Spinal cord (tissue), 10 donors: ENCODE results near the gene NEK6. TPM values are rescaled to one million over a fixed set of nuclear protein-coding genes. Genes with fewer than 3 reads are reported as not detected.

Source experiments
- DNase-seq, 6 donors: peaks; one replicate each; pipeline versions ENCODE4 v3.0.0 to v3.0.0-alpha.2; 2013 to 2015; ENCODE audit warnings: low spot score in 6 of 6, low read depth in 4 of 6
- H3K27ac ChIP-seq: one replicate; pipeline ENCODE4 v1.5.1; 2013; ENCODE audit warnings: low read depth, low read length, control low read depth
- H3K27me3 ChIP-seq: one replicate; pipeline ENCODE4 v1.6.1; 2013; ENCODE audit warnings: low read length; ENCODE audit not compliant: control insufficient read depth, insufficient read depth
- H3K36me3 ChIP-seq: one replicate; pipeline ENCODE4 v1.6.1; 2013; ENCODE audit warnings: low read length; ENCODE audit not compliant: control insufficient read depth, insufficient read depth
- H3K4me1 ChIP-seq: one replicate; pipeline ENCODE4 v1.6.1; 2013; ENCODE audit warnings: low read length; ENCODE audit not compliant: control insufficient read depth, insufficient read depth
- H3K4me3 ChIP-seq: one replicate; pipeline ENCODE4 v1.5.1; 2013; ENCODE audit warnings: low read depth, low read length, control low read depth
- H3K9me3 ChIP-seq: one replicate; pipeline ENCODE4 v1.6.1; 2013; ENCODE audit warnings: low read length; ENCODE audit not compliant: control insufficient read depth, insufficient read depth
- WGBS: methylation state at CpG from one replicate; pipeline ENCODE4 v1.1.5; 2013; ENCODE audit warnings: missing lambda C conversion rate; ENCODE audit not compliant: insufficient coverage; 5-methylcytosine and 5-hydroxymethylcytosine counted together
- polyA plus RNA-seq, 2 donors: library from polyadenylated mRNA; unstranded; fragments of 120-200 nt; gene quantifications; one replicate each; pipeline ENCODE4 v1.2.1, GENCODE V29; 2013; ENCODE audit not compliant: insufficient read length in 2 of 2
- total RNA-seq, 2 donors: library from RNA; depleted of rRNA in 1 of 2; stranded (reverse); fragments of 120-200 nt in 1 of 2; fragments of >200 nt in 1 of 2; gene quantifications; one replicate each; pipeline versions ENCODE4 v1.2.3 to v1.2.4, GENCODE V29; 2013 to 2014
- donor health status: healthy.

The NEK6 gene
- total and polyA plus RNA-seq, 4 donors = 26.1 to 39.0 (median 30.4) TPM

DNA sequence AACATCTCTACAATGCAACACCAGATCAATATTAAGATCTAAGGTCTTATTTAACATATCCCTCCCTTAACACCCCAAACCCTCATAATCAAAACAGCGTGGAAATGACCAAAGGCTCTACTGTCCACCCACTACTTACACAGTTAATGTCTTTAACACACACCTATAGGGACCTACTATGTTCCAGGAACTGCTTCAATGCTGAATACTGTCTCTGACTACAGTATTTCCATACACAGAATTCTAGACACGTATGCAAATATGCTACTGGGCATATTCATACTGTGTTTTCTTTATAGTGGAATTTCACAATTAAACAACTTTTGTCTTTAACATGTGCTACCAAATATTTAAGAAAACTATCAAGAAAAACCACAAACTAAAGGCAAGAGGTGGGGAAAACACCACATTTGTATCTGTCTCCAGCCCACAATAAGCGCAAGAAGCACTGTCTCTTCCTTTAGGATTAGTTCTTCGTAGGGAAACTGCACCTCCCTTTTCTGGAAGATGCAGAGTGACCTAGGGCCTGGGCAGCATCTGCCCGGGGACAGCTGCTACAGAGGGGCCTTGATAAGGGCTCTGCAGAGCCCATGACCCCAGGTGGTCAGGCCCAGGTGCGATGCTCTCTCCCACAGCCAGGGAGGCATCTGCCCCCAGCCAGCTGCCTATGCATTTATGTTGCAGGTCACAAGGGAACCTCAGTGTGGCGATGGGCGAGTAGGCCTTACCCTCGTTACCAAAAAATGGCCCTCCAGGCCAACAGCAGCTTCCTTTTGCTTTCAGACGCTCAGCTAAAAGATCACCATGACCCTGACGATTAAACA, 102.3 kb downstream of the NEK6 start:
- WGBS = 68% methylated on average over 9 of the region's 11 CpGs
- peaks cover 23% of the 10 kb centered on the region for H3K4me1 ChIP-seq
- H3K9me3 ChIP-seq = no peaks in the 10 kb centered on the region
- H3K4me3 ChIP-seq = no peak overlapping the region
- DNase-seq = no peak
- no peak overlapping the region for H3K27ac ChIP-seq
- H3K36me3 ChIP-seq = peaks cover 29% of the 10 kb centered on the region
- H3K27me3 ChIP-seq = no peaks in the 10 kb centered on the region

DNA sequence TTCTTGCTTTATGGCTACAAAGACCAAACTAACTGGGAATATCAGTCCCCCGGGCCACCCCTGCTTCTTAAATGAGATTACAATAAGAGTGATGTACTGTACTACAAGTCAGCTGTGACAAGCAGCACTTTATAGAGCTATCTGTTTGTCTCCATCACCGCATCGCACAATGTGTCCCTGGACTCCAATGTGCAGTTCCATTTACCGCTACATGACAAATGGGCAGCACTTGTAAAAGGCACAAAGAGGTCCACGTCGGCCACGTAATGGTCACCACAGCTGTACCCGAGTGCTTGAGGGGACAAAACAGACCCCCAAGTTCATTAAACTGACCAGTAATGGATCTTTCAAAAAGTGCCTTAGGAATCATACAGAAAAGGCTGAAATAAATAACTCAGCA, 103.4 kb downstream of the NEK6 start:
- Histone ChIP-seq H3K27me3 (no peaks in the 10 kb centered on the region), H3K36me3 (peaks cover 20% of the 10 kb centered on the region), H3K4me3 (no peak overlapping the region), H3K27ac (no peak overlapping the region), H3K9me3 (no peaks in the 10 kb centered on the region), H3K4me1 (peaks cover 13% of the 10 kb centered on the region)
- peak in 2 of 6 donors; percentile 23 to 86 for DNase-seq
- WGBS = 32% methylated on average over 7 of the region's 8 CpGs

DNA sequence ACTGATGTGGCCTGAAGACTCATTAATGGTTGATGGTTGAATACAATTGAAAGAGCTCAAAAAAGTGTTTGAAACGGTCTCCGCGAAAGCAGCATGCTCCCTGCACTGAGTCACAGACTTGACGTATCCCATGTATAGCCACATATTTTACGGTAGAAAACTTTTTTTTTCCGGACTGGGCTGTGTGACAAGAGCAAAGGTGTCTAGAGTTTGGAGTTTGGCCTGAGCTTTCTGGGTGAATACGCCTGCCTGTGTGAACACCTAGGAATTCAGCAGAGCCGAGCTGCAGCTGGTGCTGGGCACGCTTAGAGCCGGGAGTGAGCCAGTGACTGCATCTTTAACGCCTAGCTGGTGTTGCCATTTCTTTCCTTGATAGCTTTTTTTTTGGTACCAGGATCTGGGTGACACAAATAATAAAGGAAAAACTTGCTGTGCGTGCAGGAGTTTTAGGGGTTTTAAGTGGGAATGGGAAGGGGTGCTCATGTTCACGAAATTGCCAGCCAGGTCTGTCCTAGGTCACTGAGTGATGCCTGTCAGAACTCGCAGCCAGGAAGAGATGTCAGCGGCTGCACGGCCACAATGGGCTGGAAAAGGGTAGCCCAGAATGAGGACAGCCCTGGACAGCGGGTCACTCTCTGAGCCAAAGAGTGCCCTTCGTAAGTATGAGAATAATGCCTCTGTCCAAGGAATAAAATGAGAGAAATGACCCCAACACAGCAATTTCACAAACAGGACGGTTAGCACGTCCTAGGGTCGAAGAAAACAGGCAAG, 105.8 kb downstream of the NEK6 start:
- 82% methylated on average over 15 of the region's 21 CpGs for WGBS
- H3K9me3 ChIP-seq = no peaks in the 10 kb centered on the region
- peaks cover 7% of the 10 kb centered on the region for H3K36me3 ChIP-seq
- peaks cover 12% of the 10 kb centered on the region for H3K4me1 ChIP-seq
- H3K27me3 ChIP-seq = no peaks in the 10 kb centered on the region
- no peak overlapping the region for H3K4me3 ChIP-seq
- DNase-seq = no peak
- no peak overlapping the region for H3K27ac ChIP-seq

DNA sequence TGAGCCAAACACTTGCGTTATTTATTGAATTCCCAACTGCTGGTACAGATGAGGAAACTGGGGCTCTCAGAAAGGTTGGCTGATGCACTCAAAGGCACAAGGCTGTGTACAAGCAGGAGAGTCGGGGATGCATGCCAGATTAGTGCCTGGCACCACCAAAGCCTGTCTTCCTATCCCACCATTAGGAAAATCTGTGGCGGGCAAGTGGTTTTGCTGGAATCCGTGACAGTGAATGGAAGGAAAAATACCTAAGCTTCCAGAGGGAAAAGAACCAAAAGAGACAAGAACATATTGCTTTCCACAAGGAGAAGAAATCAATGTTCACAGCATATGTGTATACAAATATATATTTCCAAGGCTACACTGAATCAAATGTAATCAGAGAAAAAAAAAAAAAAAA, 106.4 kb downstream of the NEK6 start:
- H3K4me1 ChIP-seq = peaks cover 12% of the 10 kb centered on the region
- H3K9me3 ChIP-seq = no peaks in the 10 kb centered on the region
- DNase-seq = peak in 1 of 6 donors; percentile 75
- H3K36me3 ChIP-seq = peaks cover 5% of the 10 kb centered on the region
- no peaks in the 10 kb centered on the region for H3K27me3 ChIP-seq
- 91% methylated on average over 1 of the region's 4 CpGs for WGBS
- H3K4me3 ChIP-seq = no peak overlapping the region
- no peak overlapping the region for H3K27ac ChIP-seq

DNA sequence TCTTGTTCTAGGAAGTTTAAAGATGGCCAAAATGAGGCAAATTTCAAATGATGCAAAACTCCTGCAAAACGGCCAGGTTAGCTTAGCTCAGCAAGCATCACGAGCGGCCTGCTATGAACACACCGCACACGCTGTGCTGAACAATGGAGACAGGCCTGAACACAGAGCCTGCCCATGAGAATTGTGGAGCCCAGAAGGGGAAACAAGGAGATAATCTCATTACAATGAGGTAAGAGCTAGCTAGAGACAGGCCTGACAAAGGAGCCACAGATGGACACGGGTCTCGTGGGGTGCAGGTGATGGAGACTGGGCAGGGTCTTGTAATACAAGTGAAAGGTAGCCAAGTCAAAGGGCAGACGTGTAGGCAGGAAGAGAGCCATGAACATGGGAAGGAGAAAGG, 107.3 kb downstream of the NEK6 start:
- 76% methylated on average over 7 of the region's 8 CpGs for WGBS
- Histone ChIP-seq H3K4me1 (peaks cover 14% of the 10 kb centered on the region), H3K27me3 (no peaks in the 10 kb centered on the region), H3K9me3 (no peaks in the 10 kb centered on the region), H3K36me3 (peaks cover 2% of the 10 kb centered on the region), H3K27ac (no peak overlapping the region), H3K4me3 (no peak overlapping the region)
- DNase-seq = no peak

DNA sequence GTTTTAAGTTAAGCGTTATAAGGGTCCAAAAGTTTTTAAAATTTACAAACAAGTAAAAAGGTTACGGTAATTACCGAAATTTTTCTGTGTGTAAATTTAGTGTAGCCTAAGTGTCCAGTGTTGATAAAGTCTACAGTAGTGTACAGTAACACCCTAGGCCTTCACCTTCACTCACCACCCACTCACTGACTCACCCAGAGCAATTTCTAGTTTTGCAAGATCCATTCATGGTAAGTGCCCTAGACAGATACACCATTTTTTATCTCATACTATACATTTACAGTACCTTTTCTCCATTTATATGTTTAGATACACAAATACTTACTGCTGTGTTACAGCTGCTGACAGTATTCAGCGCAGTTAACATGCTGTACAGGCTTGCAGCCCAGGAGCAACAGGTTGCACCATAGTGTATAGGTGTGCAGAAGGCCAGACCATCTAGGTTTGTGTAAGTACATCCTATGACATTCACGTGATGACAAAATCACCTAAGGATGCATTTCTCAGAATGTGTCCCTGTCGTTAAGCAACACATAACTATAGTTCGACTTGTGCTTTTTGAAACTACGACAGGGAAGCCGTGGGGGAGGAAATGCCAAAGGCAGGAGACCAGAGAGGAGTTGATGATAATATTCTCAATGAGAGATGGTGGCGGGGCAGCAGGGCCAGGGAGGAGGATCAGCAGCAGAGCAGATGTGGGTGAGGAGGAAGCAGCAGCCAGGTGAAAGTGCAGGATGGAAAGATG, 108.9 kb downstream of the NEK6 start:
- DNase-seq = no peak
- no peaks in the 10 kb centered on the region for H3K9me3 ChIP-seq
- 94% methylated on average over 6 of the region's 10 CpGs for WGBS
- H3K27me3 ChIP-seq = no peaks in the 10 kb centered on the region
- H3K27ac ChIP-seq = no peak overlapping the region
- no peak overlapping the region for H3K4me3 ChIP-seq
- H3K4me1 ChIP-seq = peaks cover 10% of the 10 kb centered on the region
- H3K36me3 ChIP-seq = peaks cover 2% of the 10 kb centered on the region

DNA sequence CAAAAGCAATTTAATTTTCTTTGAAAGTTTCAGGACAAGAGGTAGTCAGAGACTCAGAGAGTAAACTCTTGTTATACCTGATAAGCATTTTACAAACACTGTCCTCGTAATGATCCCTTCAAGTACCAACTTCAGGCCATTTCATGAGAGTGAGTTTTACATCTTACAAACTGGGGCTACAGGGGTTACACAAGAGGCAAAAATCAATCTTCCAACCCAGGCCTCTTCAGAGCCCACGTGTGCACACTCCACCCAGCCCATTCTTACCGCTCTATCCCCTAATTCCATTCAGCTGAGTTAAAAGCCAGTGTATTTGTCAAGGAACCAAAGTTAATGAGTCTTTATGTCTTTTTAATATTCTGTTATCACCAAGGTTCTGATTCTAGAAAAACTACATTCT, 110.9 kb downstream of the NEK6 start:
- Histone ChIP-seq H3K4me3 (no peak overlapping the region), H3K36me3 (peaks cover 2% of the 10 kb centered on the region), H3K27ac (no peak overlapping the region), H3K9me3 (no peaks in the 10 kb centered on the region), H3K27me3 (no peaks in the 10 kb centered on the region), H3K4me1 (peaks cover 7% of the 10 kb centered on the region)
- DNase-seq = no peak
- 100% methylated on average over 1 of the region's 3 CpGs for WGBS

DNA sequence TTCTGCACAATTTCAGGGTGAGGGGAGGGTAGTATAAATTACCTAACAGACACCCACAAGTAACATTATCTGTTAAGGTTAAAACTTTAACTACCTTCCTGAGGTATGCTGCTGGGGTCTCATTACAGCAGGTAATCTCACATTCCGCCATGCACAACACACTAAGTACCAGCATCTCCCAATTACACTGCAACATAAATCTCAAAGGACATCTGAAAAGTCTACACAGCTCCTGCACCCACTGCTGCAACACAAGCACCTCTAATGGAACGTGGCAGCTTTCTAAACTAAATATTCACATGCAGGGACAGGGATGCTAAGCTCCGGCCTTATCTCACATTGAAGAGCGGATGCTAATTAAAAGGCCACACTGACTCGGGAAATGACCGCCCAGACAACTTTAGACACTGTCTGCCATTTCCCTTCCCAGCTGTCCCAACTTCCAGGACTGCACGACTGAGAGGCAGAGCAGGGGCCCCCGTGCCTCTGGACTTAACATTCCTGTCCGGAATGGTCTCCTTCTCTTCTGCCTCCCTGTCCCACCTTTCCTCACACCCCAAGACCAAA, 111.6 kb downstream of the NEK6 start:
- DNase-seq = peak in 1 of 6 donors; percentile 52

DNA sequence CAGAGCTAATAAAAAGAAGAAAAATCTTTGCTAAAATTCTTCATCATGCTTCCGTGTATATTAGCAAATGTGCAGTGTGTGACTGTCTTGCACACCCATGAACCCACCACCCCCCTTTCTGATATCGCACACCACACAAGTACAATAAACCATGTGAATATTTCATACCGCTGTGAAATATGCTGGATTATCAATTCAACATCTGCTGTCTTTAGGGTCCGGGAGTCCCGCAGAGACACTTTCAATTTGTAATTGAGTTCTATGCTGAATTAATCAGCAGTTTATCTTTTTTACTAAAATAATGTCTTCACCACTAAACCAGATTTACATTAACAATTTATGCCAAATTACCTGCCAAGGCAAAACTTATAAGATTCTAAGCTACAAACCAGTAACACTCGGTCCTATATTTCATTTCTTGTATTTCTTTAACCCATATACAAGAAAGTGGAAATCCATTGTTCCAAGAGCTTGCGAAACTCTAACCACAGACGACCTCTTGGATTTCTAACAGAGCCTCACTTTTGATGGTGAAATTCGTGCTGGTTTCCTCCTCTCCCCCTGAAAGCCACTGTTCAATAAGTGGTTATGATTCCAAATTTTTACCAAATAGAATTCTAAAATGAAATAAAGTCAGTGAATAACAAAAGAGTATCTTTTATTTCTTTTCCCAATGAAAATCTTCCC, 113.3 kb downstream of the NEK6 start:
- H3K4me1 ChIP-seq = peaks cover 3% of the 10 kb centered on the region
- peaks cover 6% of the 10 kb centered on the region for H3K36me3 ChIP-seq
- no peak overlapping the region for H3K27ac ChIP-seq
- H3K4me3 ChIP-seq = no peak overlapping the region
- H3K9me3 ChIP-seq = no peaks in the 10 kb centered on the region
- 70% methylated on average over 3 of the region's 9 CpGs for WGBS
- DNase-seq = peak in 1 of 6 donors; percentile 73
- no peaks in the 10 kb centered on the region for H3K27me3 ChIP-seq

More for the DNA sequence above, 111.6 kb downstream of the NEK6 start:
- peaks cover 7% of the 10 kb centered on the region for H3K4me1 ChIP-seq
- WGBS = 66% methylated on average over 6 of the region's 9 CpGs
- no peaks in the 10 kb centered on the region for H3K9me3 ChIP-seq
- peaks cover 2% of the 10 kb centered on the region for H3K36me3 ChIP-seq
- no peak overlapping the region for H3K27ac ChIP-seq
- no peaks in the 10 kb centered on the region for H3K27me3 ChIP-seq
- H3K4me3 ChIP-seq = no peak overlapping the region
